Aortic smooth muscle cell (primary cell): ENCODE data around the gene SEL1L3. TPM values are rescaled to one million over a fixed set of nuclear protein-coding genes. Genes with fewer than 3 reads are reported as not detected.

Source experiments
- total RNA-seq: library from RNA; depleted of rRNA; stranded (reverse); fragments of >200 nt; gene quantifications from 2 replicates; pipeline ENCODE4 v1.2.3, GENCODE V29; 2014

Gene SEL1L3
- total RNA-seq: 9.0 and 9.9 TPM in 2 replicates

DNA sequence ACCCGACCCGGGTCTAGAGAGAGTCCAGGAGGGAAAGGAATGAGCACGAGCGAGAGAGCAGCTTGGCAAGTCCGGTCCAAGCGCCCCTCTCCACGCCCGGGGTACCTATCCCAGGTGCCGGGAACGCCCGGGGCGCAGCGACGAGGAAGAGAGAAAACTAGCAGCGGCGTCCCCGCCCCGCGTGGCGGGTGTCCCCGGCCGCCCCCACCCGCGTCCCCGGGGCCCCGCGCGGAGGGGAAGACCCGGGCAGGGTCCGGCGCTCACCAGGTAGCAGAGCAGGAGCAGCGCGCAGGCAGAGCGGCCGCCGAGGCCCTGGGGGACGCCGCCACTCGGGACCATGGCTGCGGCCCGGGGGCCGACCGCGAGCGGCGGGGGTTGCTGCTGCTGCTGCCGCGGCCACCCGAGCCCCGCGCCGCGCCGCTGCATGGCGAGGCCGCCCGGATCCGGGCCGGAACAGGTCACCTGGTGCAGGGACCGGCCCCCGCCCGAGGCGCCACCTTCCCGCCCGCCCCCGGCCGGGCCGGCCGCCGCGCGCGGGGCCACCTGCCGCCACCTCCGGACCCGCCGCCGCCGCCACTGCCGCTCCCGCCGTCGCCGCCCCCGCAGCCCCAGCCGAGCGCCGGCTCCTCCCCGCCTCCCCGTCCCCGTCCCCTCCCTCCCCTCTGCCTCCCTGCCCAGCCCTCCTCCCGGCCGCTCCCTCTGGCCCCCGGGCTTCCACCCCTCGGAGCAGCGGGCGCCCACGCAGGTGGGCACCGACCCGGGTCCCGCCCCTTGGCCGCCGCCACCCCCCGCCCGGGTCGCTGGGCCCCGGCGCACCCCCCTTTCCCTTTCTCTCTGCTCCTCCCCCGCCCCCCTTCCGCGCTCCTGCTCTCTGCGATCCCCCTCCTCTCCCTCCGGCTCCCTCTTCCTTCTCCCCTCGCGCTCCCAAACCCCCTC lies at the start of gene SEL1L3:
SEL1L3 (minus strand) TSS at position 578 of the 936 bp plus-strand sequence; CDS start at position 426, 152 bp downstream.

Other genes with a start within 250 kb of the SEL1L3 start
- not detected in 2 replicates for gene SLC34A2, start 207.1 kb downstream of the SEL1L3 start, total RNA-seq
- 23.5 and 26.9 TPM in 2 replicates for gene SMIM20, start 51.2 kb upstream of the SEL1L3 start, total RNA-seq